GM21737 (cell line): ENCODE results near the gene TMED9.
"Not testable (repeated sequence)": the region's sequence is repeated elsewhere in the genome, so short reads cannot be mapped to it uniquely, and the experiment has no call there.

Experiments
- ATAC-seq: cut with Tn5 transposase; IDR thresholded peaks from one replicate; pipeline ENCODE4 v1.9.1; 2021; ENCODE audit warnings: mild to moderate bottlenecking, moderate library complexity; ENCODE audit not compliant: unreplicated experiment

TMED9 gene

DNA sequence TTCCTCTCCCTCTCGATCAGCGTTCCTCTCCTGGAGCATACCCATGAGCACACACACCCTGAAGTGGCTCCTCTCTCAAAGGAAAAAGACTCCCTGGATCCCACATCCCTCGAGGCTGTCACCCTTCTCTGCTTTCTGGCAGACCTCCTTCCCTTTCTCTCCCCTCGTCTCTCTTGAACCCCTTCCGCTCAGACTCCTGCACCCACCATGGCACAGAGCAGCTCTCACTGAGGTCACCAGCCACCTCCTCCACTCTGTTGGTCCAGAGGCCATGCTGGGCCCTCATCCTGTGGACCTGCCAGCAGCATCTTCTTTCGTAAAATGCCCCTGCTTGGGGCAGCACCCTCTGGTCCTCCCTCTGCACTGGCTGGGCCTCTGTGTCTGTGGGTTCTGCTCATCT lies 13.7 kb downstream of the TMED9 start:
- no peak for ATAC-seq

DNA sequence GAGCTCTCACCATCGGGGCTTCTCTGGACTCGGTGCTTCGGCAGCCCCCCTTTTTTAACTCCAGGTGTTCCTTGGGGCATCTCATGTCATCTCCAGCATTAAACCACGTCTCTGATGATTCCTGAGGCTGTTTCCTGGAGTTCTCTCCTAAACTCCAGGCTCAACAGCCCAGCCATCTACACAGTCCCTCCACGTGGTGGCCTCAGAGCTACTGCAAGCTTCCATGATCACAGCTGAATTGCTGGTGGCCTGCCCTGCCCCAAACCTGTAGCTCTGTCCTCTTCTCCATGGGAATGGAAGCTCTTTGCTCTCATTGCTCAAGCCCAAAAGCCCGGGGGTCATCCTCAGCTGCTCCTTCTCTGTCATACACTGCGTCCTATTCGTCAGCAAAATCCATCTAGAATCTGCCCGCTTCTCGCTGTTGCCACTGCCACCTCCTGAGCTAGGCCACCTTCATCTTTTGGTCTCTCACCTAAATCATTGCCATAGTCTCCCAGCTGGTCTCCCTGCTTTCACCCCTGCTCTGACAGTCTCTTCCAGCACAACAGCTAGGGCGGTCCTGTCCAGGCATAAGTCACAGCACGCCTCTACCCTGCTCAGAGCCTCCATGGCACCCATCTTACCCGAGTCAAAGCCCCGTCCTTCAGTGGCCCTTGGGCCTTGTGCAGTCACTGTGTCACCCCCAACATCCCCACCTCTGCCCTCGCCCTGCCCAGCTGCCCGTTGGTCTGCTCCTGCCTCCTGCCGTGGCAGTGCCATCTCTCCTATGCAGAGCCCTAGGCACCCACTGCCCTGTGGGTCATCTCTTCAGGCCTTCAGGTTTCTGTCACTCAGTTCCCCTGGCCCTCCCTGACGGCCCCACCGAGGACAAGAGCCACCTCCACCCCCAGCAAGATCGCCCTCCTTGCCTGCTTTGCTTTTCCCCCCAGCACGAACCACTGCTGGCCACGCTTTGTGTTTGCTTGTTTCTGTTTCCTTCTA lies 14.4 kb downstream of the TMED9 start:
- ATAC-seq: no peak

DNA sequence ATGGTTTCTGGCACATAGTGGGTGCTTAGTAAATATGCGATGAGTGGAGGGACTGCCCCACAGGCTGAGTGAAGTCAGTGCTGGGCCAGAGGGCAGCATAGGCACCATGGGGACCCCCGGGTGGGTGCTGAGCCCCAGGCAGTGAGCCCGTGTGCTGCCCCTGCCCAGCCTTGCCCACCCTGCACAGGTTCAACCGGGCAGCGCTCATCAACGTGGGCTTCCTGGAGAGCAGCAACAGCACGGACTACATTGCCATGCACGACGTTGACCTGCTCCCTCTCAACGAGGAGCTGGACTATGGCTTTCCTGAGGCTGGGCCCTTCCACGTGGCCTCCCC lies 15.1 kb downstream of the TMED9 start:
- no peak for ATAC-seq

DNA sequence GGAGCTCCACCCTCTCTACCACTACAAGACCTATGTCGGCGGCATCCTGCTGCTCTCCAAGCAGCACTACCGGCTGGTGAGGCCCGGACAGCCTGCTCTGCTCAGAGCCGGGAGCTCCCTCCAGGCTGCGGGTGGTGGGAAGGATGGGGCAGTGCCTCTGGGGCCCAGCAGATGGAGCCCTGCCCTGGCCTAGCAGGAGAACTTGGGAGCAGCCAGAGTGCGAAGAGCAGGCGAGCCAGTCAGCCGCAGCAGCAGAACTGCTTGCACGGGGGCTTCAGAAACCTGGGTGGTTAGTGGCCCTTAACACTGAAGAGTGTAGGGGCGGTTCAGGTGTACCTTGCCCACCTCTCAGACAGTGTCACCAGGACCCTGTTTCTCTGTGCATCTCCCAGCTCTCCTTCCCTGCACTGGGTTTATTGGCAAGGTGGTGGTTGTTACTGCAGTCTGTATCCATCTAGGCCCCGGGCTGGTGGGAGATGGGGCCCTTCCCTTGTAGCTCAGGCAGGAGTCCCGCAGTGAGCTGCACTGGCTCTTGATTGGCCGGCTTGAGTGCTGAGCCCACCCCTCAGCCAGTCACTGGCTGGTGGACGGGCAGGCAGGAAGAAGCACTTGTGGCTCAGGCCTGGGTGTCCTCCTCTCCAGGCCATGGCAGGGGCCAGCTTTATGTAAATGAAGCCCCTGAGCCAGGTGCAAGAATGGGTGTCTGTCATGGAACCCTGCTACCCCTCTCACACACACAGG lies 15.6 kb downstream of the TMED9 start:
- no peak for ATAC-seq

DNA sequence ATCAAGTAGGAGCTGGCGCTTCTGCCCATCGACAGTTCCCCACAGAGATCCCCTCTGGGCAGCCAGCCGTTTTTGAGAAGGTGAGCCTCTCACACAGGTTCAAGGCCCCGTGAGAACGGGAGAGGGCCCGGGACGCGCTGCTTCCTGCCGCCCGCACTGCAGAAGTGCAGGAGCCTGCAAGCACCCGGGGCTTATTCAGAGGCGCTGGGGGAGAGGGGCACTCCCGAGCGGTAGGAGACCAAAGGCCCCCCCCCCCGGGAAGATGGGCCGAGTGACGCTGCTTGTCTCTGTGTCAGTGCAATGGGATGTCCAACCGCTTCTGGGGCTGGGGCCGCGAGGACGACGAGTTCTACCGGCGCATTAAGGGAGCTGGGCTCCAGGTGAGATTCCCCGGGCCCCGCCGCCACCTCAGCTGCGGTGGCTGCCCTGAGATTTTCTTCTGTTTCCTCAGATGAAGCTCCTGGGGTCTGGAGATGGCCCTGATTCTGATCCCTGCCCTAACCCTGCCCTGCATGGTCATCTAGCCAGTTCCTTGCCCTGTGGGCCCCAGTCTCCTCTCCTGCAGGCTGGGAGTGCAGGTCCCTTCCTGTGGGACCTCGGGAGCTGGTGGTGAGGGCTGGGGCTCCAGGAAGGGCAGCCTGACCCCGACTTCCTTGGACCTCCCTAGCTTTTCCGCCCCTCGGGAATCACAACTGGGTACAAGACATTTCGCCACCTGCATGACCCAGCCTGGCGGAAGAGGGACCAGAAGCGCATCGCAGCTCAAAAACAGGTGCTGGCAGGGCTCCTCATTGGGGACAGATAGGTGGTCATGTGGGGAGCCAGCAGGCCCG lies 16.5 kb downstream of the TMED9 start:
- ATAC-seq: no peak

DNA sequence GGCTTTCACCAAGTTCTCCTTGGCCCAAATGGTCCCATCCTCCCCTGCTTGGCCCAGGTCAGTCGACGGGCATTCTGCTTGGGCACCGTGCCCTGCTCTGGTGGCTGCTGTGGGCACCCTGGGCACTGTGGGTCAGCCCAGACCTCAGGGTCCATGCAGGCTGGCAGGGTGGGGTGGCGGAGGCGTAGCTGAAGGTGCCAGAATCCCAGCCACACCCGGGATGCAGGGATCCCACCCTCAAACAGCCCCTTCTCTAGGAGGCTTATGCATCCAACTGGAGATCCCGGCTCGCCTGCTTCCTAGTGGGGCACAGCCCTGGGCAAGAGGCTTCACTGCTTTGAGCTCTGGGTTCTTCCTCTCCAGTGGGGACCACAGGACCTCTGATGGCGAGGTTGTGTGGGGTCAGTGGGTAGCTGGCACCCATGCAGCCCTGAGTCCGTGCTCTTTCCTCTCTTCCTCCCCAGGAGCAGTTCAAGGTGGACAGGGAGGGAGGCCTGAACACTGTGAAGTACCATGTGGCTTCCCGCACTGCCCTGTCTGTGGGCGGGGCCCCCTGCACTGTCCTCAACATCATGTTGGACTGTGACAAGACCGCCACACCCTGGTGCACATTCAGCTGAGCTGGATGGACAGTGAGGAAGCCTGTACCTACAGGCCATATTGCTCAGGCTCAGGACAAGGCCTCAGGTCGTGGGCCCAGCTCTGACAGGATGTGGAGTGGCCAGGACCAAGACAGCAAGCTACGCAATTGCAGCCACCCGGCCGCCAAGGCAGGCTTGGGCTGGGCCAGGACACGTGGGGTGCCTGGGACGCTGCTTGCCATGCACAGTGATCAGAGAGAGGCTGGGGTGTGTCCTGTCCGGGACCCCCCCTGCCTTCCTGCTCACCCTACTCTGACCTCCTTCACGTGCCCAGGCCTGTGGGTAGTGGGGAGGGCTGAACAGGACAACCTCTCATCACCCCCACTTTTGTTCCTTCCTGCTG lies 17.4 kb downstream of the TMED9 start:
- no peak for ATAC-seq

DNA sequence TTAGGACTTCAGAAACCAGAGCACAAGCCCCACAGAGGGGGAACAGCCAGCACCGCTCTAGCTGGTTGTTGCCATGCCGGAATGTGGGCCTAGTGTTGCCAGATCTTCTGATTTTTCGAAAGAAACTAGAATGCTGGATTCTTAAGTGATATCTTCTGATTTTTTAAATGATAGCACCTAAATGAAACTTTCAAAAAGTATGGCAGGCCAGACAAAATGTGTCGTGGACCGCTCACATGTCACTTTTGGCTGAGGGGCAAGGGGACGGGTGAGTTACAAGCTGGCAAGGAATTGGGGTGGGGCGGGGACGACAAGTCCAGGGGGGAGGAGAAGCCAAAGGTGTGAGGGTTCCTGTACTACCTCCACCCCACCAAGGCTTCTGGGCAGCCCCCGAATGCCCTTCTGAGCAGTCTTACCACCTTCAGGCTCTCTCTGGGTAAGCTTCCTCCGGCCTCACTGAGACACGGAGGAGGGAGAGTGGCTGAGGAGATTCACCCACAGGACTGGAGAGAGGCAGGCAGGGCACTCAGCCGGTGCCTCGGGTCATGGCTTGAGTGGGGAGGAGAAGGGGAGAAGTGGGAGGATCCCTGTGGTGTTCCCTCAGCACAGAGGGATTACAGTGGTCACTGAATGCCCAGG lies 18.2 kb downstream of the TMED9 start:
- ATAC-seq: no peak

DNA sequence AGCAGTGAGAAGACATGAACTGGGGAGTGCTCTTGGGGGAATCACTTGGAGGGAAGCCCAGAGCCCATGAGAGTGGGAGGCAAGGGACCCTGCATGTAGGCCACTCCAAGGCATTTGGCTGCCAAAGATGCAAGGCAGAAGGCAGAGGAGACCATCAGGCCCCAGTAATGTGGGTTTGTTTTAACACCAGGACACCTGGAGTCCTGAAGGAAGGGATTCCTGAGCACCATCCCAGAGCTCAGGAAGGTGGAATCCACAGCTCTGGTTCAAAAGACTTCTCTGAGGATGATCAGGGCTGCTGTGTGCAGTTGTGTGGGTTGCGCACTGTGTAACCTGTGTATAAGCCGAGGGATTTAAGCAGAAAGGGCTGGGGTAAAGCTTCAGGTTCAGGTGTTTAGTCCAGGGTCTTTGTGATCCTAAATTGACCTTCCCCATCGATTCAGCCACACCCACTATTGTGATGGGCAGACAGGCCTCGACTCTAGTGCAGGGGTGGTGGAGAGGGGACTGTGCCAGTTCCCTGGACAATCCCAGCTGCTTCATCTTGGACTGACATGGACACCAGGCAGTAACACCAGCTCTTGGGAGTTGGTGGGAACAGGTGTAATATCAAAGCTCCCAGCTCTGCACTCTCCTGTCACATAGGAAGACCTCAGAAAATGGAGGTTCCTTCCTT lies 18.9 kb downstream of the TMED9 start:
- ATAC-seq: no peak

DNA sequence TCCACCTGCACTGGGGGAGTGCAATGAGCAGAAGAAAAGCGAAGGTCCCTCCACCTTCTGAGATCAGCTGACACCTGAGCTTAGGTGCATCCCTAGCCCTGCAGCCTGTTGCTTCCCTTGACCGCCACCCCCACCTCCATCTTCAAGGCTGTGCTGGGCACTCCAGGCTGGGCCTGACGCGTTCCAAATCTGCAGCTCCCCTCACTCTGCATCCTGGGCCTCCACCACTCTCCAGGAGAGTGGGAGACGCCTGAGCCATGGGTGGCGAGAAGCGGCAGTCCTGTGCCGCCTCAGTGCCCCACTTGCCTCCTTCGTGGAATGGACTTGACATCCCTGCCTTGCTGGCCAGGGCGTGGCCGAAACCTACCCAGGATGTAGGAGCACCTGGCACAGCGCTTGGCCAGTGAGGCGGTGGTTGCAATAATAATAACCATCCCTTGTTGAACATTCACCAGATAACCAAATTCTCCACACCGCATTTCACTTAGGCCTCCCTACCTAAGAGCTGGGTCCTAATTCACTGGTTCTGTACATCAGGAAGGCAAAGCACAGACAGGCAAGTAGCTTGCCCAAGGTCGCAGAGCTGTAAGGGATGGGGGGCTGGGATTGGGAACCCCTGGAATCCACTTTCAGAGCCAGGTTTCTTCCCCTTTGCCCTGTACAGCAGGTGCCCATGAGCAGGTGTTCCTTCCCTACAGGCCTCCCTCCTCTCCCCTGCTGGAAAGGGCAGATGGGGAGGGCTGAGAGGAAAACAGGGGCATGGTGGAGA lies 19.6 kb downstream of the TMED9 start:
- ATAC-seq: no peak

DNA sequence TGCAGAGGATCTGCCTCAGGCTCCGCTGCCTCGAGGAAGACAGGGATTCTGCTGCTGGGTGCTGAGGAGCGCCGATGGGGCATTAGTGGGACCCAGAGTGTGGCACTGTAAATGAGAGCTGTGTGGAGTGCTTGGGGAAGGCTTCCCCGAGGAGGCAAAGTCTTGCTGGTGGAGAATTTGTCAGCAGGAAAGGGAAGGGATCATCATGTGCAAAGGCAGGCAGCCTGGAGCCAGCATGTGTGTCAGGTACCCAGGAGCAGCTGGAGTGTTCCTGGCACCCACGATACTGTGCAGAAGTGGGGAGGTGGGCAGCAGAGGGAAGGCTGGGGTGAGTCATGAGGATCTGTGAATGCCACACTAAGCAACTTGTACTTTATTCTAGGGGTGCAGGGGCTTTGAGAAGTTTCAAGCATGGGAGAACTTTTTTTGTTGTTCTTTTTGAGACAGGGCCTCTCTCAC lies 20.2 kb downstream of the TMED9 start:
- no peak for ATAC-seq

DNA sequence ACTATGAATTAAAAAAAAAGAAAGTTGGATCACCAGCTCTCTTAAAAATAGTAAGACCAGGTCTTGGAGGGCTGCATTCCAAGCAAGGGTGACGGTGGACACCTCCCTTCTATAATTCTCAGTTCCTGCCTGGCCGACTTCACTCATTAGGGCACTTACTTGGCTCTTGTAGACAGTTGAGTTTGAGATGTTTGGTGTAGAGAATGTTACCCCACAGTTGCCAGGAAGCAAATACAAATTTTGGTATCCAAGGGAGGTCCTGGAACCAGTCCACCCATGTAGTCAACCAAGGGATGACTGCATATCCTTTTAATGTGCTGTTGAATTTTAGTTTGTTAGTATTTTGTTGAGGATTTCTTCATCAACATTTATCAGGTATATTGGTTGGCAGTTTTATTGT lies 28.6 kb downstream of the TMED9 start:
- no peak for ATAC-seq

DNA sequence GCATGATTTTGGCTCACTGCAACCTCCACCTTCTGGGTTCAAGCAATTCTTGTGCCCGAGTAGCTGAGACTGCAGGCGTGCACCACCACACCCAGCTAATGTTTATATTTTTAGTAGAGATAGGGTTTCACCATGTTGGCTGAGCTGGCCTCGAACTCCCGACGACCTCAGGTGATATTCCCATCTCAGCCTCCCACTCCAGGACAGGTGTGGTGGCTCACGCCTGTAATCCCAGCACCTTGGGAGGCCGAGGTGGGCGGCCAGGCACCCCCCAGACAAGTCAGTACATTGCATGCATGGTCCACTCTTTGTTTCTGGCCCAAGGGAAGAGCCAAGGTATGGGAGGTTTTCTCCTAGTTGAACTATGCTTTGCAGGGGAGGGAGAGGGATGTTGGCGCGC lies 32.2 kb downstream of the TMED9 start:
- not testable (repeated sequence) for ATAC-seq

DNA sequence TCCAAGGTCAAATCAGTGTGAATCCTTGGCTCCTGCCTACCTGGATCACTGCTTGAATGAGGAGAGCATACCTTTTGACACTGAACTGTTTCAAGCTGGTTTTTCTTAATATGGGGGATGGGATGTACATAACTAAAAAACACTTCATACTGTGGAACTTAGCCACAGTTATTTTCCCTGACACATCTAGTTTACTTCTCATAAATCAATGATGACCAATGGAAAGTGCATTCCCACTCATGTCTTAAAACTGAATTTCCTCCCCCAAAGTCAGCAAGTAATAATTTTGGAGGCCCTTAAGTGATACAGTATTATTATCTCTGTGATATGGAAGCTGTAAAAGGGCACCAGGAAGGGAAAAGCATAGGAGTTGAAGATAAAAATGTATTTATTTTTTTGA lies 38.2 kb downstream of the TMED9 start:
- not testable (repeated sequence) for ATAC-seq

DNA sequence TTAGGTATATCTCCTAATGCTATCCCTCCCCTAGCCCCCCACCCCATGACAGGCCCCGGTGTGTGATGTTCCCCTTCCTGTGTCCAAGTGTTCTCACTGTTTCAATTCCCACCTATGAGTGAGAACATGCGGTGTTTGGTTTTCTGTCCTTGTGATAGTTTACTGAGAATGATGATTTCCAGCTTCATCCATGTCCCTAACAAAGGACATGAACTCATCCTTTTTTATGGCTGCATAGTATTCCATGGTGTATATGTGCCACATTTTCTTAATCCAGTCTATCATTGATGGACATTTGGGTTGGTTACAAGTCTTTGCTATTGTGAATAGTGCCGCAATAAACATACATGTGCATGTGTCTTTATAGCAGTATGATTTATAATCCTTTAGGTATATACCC lies 42.9 kb downstream of the TMED9 start:
- ATAC-seq: not testable (repeated sequence)

DNA sequence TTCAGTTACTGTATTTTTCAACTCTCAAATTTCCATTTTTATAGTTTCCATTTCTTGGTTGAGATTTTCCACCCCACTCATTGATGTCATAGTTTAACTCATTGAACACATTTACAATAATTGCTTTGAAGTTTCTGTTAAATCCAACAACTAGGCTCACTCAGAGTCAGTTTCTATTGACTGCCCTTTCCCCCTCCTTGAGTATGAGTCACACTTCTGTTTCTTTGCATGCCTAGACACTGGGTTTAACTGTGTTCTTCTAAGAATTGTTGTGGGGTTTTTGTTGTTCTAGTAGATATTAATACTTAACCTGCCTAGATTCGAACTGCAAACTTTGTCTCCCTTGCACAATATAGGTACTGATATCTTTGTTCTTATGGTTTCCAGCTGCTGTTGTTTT lies 53.5 kb downstream of the TMED9 start:
- not testable (repeated sequence) for ATAC-seq
